Stimulated activated CD8-positive, alpha-beta memory T cell treated with anti-CD3 and anti-CD28 coated beads, Interleukin-15, amount 100 ng/mL, for 24 hours (primary cell): ENCODE measurements around the gene TMEM269.
"Not testable (repeated sequence)": the region's sequence is repeated elsewhere in the genome, so short reads cannot be mapped to it uniquely, and the experiment has no call there.

Experiments used
- DNase-seq: peaks from one replicate; pipeline ENCODE4 v3.0.0-alpha.2; 2020; ENCODE audit warnings: low read depth

The TMEM269 gene

GRCh38 chr1:42748021-42748420, 36.8 kb upstream of the TMEM269 start:
- no peak for DNase-seq

- DNase-seq = no peak
Measured at GRCh38 chr1:42748461-42749410, 36.1 kb upstream of the TMEM269 start.

- no peak for DNase-seq
Measured at GRCh38 chr1:42750041-42750440, 34.8 kb upstream of the TMEM269 start.

- not testable (repeated sequence) for DNase-seq
Measured at GRCh38 chr1:42751511-42752070, 33.2 kb upstream of the TMEM269 start.

GRCh38 chr1:42752284-42752683, 32.5 kb upstream of the TMEM269 start:
- DNase-seq = no peak

- DNase-seq = no peak
Measured at GRCh38 chr1:42753070-42753469, 31.7 kb upstream of the TMEM269 start.

- no peak for DNase-seq
Measured at GRCh38 chr1:42756956-42757891, 27.6 kb upstream of the TMEM269 start.

GRCh38 chr1:42757892-42758275, 26.9 kb upstream of the TMEM269 start:
- no peak for DNase-seq

GRCh38 chr1:42758641-42759040, 26.1 kb upstream of the TMEM269 start:
- no peak for DNase-seq

- DNase-seq = no peak
Measured at GRCh38 chr1:42759114-42759513, 25.7 kb upstream of the TMEM269 start.

- no peak for DNase-seq
Measured at GRCh38 chr1:42761567-42761966, 23.2 kb upstream of the TMEM269 start.

- no peak for DNase-seq
Measured at GRCh38 chr1:42762269-42762668, 22.5 kb upstream of the TMEM269 start.

- no peak for DNase-seq
Measured at GRCh38 chr1:42765269-42765668, 19.5 kb upstream of the TMEM269 start.

- peak; percentile 21 for DNase-seq
Measured at GRCh38 chr1:42765832-42766740, 18.7 kb upstream of the TMEM269 start.

- DNase-seq = peak; percentile 98
Measured at GRCh38 chr1:42766741-42767509, 17.9 kb upstream of the TMEM269 start, which contains the start of the genes C1orf50 and P3H1. TSS of gene C1orf50 (plus strand) at chr1:42767249. CDS start at chr1:42767312, 63 bp downstream. TSS of gene P3H1 (minus strand) at chr1:42767028. CDS start at chr1:42766971, 57 bp downstream.

- peak; percentile 20 for DNase-seq
Measured at GRCh38 chr1:42767510-42768000, 17.2 kb upstream of the TMEM269 start.

- DNase-seq = no peak
Measured at GRCh38 chr1:42768172-42768571, 16.6 kb upstream of the TMEM269 start.

- DNase-seq = no peak
Measured at GRCh38 chr1:42769811-42770210, 15.0 kb upstream of the TMEM269 start.

- DNase-seq = no peak
Measured at GRCh38 chr1:42773420-42773819, 11.4 kb upstream of the TMEM269 start.

- no peak for DNase-seq
Measured at GRCh38 chr1:42774928-42775526, 9.8 kb upstream of the TMEM269 start.
